ENCODE data around the gene PI4KB. TPM values are rescaled to one million over a fixed set of nuclear protein-coding genes. Genes with fewer than 3 reads are reported as not detected.

Gene PI4KB
- total and polyA plus RNA-seq, 9 of the 15 experiments (the other 6 are each of a cell fraction or from before 2014, with no cell fraction given) = 3.1 to 65.4 (median 45.1) TPM

DNA sequence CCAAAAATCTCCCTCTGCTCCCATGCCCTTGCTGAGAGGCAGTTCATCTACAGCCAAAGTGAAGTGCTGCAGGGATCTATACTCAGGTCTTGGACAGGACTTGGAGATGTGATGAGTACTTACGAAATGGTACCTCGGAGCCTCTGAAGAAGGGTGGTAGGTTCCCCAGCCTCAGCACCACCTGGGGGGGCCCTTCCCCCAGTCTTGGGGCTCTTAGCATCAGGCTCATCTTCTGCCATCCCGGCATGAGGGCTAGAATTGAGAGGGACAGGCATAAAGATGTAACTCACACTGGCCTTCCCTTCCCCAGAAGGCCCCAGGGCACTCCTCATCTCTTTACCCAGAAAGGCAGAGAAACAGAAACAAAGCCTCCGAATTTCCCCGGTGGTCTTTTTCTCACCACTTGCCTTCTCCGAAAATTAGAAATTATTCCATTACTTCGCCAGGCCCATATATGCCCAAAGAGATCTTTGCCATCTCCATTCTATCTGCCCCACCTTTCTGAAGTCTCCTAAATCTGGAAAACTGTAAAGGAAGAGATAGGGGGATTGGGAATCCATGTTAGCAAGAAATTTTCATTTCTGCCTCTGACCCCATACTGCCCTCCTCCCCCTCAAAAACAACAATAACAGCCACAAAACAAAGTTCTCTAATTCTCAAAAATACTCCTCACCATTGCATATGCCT, 19.0 kb upstream of the PI4KB start:
- Histone ChIP-seq H3K27ac (ENCODE audit: extremely low read depth, low read depth, low read length) (peak overlapping the region; percentile 95), H3K4me3 (peak overlapping the region; percentile 54), H3K79me2 (ENCODE audit: control insufficient read depth, insufficient read depth, low read length) (peaks cover 10% of the 10 kb centered on the region), H3K9ac (ENCODE audit: insufficient read depth in 1 of 2, low read depth in 2 of 2, low read length in 2 of 2) (peak overlapping the region; percentile 81 to 83; a peak in 3 of 4 replicates), H3K27me3 (ENCODE audit: control insufficient read depth in 2 of 2, insufficient read depth in 2 of 2, low read length in 2 of 2) (no peaks in the 10 kb centered on the region), H3K4me1 (replicated peaks in 1 of 2; ENCODE audit: control insufficient read depth in 2 of 2, insufficient read depth in 2 of 2, low read length in 2 of 2) (peaks cover 0 to 13% of the 10 kb centered on the region in 2 experiments; a peak in 3 of 5 replicates), H4K20me1 (replicated peaks; ENCODE audit: control insufficient read depth, insufficient read depth, low read length) (no peaks in the 10 kb centered on the region), H3K9me1 (ENCODE audit: control insufficient read depth, insufficient read depth, low read length) (no peaks in the 10 kb centered on the region), H3K36me3 (ENCODE audit: control insufficient read depth, insufficient read depth, low read length) (peaks cover 33% of the 10 kb centered on the region; the same call in 2 of the 3 replicates), H2AFZ (ENCODE audit: low read depth, low read length) (peak overlapping the region; percentile 98), H3K9me3 (replicated peaks; ENCODE audit: control insufficient read depth, insufficient read depth, low read depth, low read length) (no peaks in the 10 kb centered on the region), H3K4me2 (ENCODE audit: insufficient read depth, low read length) (peak overlapping the region; percentile 95)
- ATAC-seq (no peak), FAIRE-seq (no peak), DNase-seq (ENCODE audit: extremely low read depth in 1 of 4, low spot score in 3 of 4) (peak in 2 of 4 experiments; percentile 22 to 44)
- CTCF ChIA-PET (ENCODE audit: low intra/inter-chr PET ratio) = no interaction called here
- TSS peak; percentile 80 for BruUV-seq (replicated peaks)
- in situ Hi-C loops (cut with MboI) = no loop called here
- intact Hi-C loops (cut with micrococcal nuclease) = loop anchor here (2.0 to 10.0 kb wide), 3 partner anchors 53 to 389 kb away; partner anchors contain the start of genes PSMB4 and ZNF687
- 59% methylated on average over 7 of the region's 7 CpGs for WGBS (ENCODE audit: insufficient coverage, low coverage, missing lambda C conversion rate)
- POLR2A ChIA-PET = interaction anchor here (0.5 to 2.3 kb wide), 3 partner anchors 18 to 773 kb away, joined by 3 to 9 read pairs (median 3); partner anchors contain the start of gene PI4KB
- TF ChIP-seq, protein P1, sequence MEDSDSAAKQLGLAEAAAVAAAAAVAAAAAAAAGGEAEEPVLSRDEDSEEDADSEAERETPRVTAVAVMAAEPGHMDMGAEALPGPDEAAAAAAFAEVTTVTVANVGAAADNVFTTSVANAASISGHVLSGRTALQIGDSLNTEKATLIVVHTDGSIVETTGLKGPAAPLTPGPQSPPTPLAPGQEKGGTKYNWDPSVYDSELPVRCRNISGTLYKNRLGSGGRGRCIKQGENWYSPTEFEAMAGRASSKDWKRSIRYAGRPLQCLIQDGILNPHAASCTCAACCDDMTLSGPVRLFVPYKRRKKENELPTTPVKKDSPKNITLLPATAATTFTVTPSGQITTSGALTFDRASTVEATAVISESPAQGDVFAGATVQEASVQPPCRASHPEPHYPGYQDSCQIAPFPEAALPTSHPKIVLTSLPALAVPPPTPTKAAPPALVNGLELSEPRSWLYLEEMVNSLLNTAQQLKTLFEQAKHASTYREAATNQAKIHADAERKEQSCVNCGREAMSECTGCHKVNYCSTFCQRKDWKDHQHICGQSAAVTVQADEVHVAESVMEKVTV (CRISPR knock-in tag; IDR thresholded peaks at IDR 0.05) = no peak
- TF ChIP-seq, protein P2, sequence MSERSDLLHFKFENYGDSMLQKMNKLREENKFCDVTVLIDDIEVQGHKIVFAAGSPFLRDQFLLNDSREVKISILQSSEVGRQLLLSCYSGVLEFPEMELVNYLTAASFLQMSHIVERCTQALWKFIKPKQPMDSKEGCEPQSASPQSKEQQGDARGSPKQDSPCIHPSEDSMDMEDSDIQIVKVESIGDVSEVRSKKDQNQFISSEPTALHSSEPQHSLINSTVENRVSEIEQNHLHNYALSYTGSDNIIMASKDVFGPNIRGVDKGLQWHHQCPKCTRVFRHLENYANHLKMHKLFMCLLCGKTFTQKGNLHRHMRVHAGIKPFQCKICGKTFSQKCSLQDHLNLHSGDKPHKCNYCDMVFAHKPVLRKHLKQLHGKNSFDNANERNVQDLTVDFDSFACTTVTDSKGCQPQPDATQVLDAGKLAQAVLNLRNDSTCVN (CRISPR knock-in tag; IDR thresholded peaks at IDR 0.05) = no peak
- TF ChIP-seq ZNF76 (CRISPR knock-in tag; IDR thresholded peaks at IDR 0.05; ENCODE audit: borderline replicate concordance) = no peak
- TF ChIP-seq, protein P3, sequence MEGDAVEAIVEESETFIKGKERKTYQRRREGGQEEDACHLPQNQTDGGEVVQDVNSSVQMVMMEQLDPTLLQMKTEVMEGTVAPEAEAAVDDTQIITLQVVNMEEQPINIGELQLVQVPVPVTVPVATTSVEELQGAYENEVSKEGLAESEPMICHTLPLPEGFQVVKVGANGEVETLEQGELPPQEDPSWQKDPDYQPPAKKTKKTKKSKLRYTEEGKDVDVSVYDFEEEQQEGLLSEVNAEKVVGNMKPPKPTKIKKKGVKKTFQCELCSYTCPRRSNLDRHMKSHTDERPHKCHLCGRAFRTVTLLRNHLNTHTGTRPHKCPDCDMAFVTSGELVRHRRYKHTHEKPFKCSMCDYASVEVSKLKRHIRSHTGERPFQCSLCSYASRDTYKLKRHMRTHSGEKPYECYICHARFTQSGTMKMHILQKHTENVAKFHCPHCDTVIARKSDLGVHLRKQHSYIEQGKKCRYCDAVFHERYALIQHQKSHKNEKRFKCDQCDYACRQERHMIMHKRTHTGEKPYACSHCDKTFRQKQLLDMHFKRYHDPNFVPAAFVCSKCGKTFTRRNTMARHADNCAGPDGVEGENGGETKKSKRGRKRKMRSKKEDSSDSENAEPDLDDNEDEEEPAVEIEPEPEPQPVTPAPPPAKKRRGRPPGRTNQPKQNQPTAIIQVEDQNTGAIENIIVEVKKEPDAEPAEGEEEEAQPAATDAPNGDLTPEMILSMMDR (IDR thresholded peaks at IDR 0.05 in 2 of 3, conservative IDR thresholded peaks at IDR 0.05 in 1 of 3; ENCODE audit: insufficient read depth in 2 of 3, low read depth in 1 of 3, low read length in 3 of 3) = peak in 2 of 3 experiments; percentile 24 to 44; a peak in 2 of 6 replicates
- TF ChIP-seq SMARCA4 (IDR thresholded peaks at IDR 0.05) = no peak
- peak in 1 of 2 experiments; percentile 52; a peak in 2 of 4 replicates for TF ChIP-seq RAD21 (CRISPR knock-in tag; conservative IDR thresholded peaks at IDR 0.05 in 1 of 2, IDR thresholded peaks at IDR 0.05 in 1 of 2)
- no peak for TF ChIP-seq BRF1 (IDR thresholded peaks at IDR 0.05; ENCODE audit: borderline replicate concordance, extremely low read depth, insufficient read length)
- no peak for TF ChIP-seq ZNF143 (CRISPR knock-in tag; IDR thresholded peaks at IDR 0.05)
- no peak for TF ChIP-seq ZFPM2 (CRISPR knock-in tag; IDR thresholded peaks at IDR 0.05)
- TF ChIP-seq, protein P4, sequence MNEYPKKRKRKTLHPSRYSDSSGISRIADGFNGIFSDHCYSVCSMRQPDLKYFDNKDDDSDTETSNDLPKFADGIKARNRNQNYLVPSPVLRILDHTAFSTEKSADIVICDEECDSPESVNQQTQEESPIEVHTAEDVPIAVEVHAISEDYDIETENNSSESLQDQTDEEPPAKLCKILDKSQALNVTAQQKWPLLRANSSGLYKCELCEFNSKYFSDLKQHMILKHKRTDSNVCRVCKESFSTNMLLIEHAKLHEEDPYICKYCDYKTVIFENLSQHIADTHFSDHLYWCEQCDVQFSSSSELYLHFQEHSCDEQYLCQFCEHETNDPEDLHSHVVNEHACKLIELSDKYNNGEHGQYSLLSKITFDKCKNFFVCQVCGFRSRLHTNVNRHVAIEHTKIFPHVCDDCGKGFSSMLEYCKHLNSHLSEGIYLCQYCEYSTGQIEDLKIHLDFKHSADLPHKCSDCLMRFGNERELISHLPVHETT (CRISPR knock-in tag; conservative IDR thresholded peaks at IDR 0.05 in 1 of 2, IDR thresholded peaks at IDR 0.05 in 1 of 2) = no peak
- TF ChIP-seq, protein P5, sequence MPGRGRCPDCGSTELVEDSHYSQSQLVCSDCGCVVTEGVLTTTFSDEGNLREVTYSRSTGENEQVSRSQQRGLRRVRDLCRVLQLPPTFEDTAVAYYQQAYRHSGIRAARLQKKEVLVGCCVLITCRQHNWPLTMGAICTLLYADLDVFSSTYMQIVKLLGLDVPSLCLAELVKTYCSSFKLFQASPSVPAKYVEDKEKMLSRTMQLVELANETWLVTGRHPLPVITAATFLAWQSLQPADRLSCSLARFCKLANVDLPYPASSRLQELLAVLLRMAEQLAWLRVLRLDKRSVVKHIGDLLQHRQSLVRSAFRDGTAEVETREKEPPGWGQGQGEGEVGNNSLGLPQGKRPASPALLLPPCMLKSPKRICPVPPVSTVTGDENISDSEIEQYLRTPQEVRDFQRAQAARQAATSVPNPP (IDR thresholded peaks at IDR 0.05; ENCODE audit: borderline replicate concordance, insufficient read depth, insufficient read length) = no peak
- no peak for TF ChIP-seq ARHGAP35 (IDR thresholded peaks at IDR 0.05; ENCODE audit: partially characterized antibody)
